Measurements from ENCODE around the gene PLCB2.

PLCB2 gene

GRCh38 chr15:40306908-40307307, 827 bp downstream of the PLCB2 start:
- Mint-ChIP-seq H3K27ac (peak overlapping the region; percentile 56), H3K9me3 (no peaks in the 10 kb centered on the region), H3K4me3 (peak overlapping the region; percentile 95), H3K36me3 (ENCODE audit: low read depth) (peaks cover 17% of the 10 kb centered on the region), H3K4me1 (ENCODE audit: low read depth) (peaks cover 37% of the 10 kb centered on the region), H3K27me3 (ENCODE audit: low read depth) (peaks cover 7% of the 10 kb centered on the region)

- Mint-ChIP-seq H3K36me3 (ENCODE audit: low read depth) (peaks cover 23% of the 10 kb centered on the region), H3K27me3 (ENCODE audit: low read depth) (peaks cover 4% of the 10 kb centered on the region), H3K27ac (peak overlapping the region; percentile 56), H3K4me1 (ENCODE audit: low read depth) (peaks cover 37% of the 10 kb centered on the region), H3K9me3 (no peaks in the 10 kb centered on the region), H3K4me3 (peak overlapping the region; percentile 95)
Observed at GRCh38 chr15:40306371-40306770, 1.4 kb downstream of the PLCB2 start.

- Mint-ChIP-seq H3K27me3 (ENCODE audit: low read depth) (no peaks in the 10 kb centered on the region), H3K27ac (no peak overlapping the region), H3K36me3 (ENCODE audit: low read depth) (peaks cover 33% of the 10 kb centered on the region), H3K4me1 (ENCODE audit: low read depth) (peaks cover 37% of the 10 kb centered on the region), H3K4me3 (peak overlapping the region; percentile 10), H3K9me3 (no peaks in the 10 kb centered on the region)
Observed at GRCh38 chr15:40305281-40305680, 2.5 kb downstream of the PLCB2 start.

GRCh38 chr15:40303576-40303975, 4.2 kb downstream of the PLCB2 start:
- H3K27me3 Mint-ChIP-seq (ENCODE audit: low read depth): no peaks in the 10 kb centered on the region
- H3K4me3 Mint-ChIP-seq: no peak overlapping the region
- no peak overlapping the region for H3K27ac Mint-ChIP-seq
- H3K36me3 Mint-ChIP-seq (ENCODE audit: low read depth): peaks cover 46% of the 10 kb centered on the region
- no peaks in the 10 kb centered on the region for H3K9me3 Mint-ChIP-seq
- H3K4me1 Mint-ChIP-seq (ENCODE audit: low read depth): peaks cover 24% of the 10 kb centered on the region

- no peak overlapping the region for H3K4me3 Mint-ChIP-seq
- no peak overlapping the region for H3K27ac Mint-ChIP-seq
- no peaks in the 10 kb centered on the region for H3K27me3 Mint-ChIP-seq (ENCODE audit: low read depth)
- H3K36me3 Mint-ChIP-seq (ENCODE audit: low read depth): peaks cover 47% of the 10 kb centered on the region
- H3K4me1 Mint-ChIP-seq (ENCODE audit: low read depth): peaks cover 22% of the 10 kb centered on the region
- H3K9me3 Mint-ChIP-seq: no peaks in the 10 kb centered on the region
Observed at GRCh38 chr15:40302981-40303380, 4.8 kb downstream of the PLCB2 start.

GRCh38 chr15:40302288-40302886, 5.3 kb downstream of the PLCB2 start:
- Mint-ChIP-seq H3K4me1 (ENCODE audit: low read depth) (peaks cover 22% of the 10 kb centered on the region), H3K9me3 (no peaks in the 10 kb centered on the region), H3K4me3 (no peak overlapping the region), H3K27ac (no peak overlapping the region), H3K36me3 (ENCODE audit: low read depth) (peaks cover 48% of the 10 kb centered on the region), H3K27me3 (ENCODE audit: low read depth) (no peaks in the 10 kb centered on the region)

GRCh38 chr15:40301467-40302179, 6.1 kb downstream of the PLCB2 start:
- H3K36me3 Mint-ChIP-seq (ENCODE audit: low read depth): peaks cover 49% of the 10 kb centered on the region
- H3K27ac Mint-ChIP-seq: no peak overlapping the region
- H3K4me1 Mint-ChIP-seq (ENCODE audit: low read depth): peaks cover 19% of the 10 kb centered on the region
- no peaks in the 10 kb centered on the region for H3K9me3 Mint-ChIP-seq
- H3K4me3 Mint-ChIP-seq: no peak overlapping the region
- no peaks in the 10 kb centered on the region for H3K27me3 Mint-ChIP-seq (ENCODE audit: low read depth)

GRCh38 chr15:40300771-40301170, 7.0 kb downstream of the PLCB2 start:
- Mint-ChIP-seq H3K27ac (no peak overlapping the region), H3K4me3 (no peak overlapping the region), H3K9me3 (no peaks in the 10 kb centered on the region), H3K36me3 (ENCODE audit: low read depth) (peaks cover 49% of the 10 kb centered on the region), H3K27me3 (ENCODE audit: low read depth) (no peaks in the 10 kb centered on the region), H3K4me1 (ENCODE audit: low read depth) (peaks cover 11% of the 10 kb centered on the region)

- Mint-ChIP-seq H3K9me3 (no peaks in the 10 kb centered on the region), H3K4me1 (ENCODE audit: low read depth) (peaks cover 11% of the 10 kb centered on the region), H3K36me3 (ENCODE audit: low read depth) (peaks cover 52% of the 10 kb centered on the region), H3K27ac (no peak overlapping the region), H3K4me3 (no peak overlapping the region), H3K27me3 (ENCODE audit: low read depth) (no peaks in the 10 kb centered on the region)
Observed at GRCh38 chr15:40300367-40300766, 7.4 kb downstream of the PLCB2 start.

GRCh38 chr15:40298216-40298935, 9.4 kb downstream of the PLCB2 start:
- Mint-ChIP-seq H3K4me1 (ENCODE audit: low read depth) (peaks cover 2% of the 10 kb centered on the region), H3K36me3 (ENCODE audit: low read depth) (peaks cover 49% of the 10 kb centered on the region), H3K4me3 (no peak overlapping the region), H3K27ac (no peak overlapping the region), H3K27me3 (ENCODE audit: low read depth) (no peaks in the 10 kb centered on the region), H3K9me3 (no peaks in the 10 kb centered on the region)

GRCh38 chr15:40297356-40297755, 10.4 kb downstream of the PLCB2 start:
- Mint-ChIP-seq H3K4me1 (ENCODE audit: low read depth) (peaks cover 2% of the 10 kb centered on the region), H3K4me3 (no peak overlapping the region), H3K9me3 (no peaks in the 10 kb centered on the region), H3K27me3 (ENCODE audit: low read depth) (no peaks in the 10 kb centered on the region), H3K27ac (no peak overlapping the region), H3K36me3 (ENCODE audit: low read depth) (peaks cover 42% of the 10 kb centered on the region)

- Mint-ChIP-seq H3K27ac (no peak overlapping the region), H3K27me3 (ENCODE audit: low read depth) (no peaks in the 10 kb centered on the region), H3K4me3 (no peak overlapping the region), H3K9me3 (no peaks in the 10 kb centered on the region), H3K4me1 (ENCODE audit: low read depth) (peaks cover 2% of the 10 kb centered on the region), H3K36me3 (ENCODE audit: low read depth) (peaks cover 38% of the 10 kb centered on the region)
Observed at GRCh38 chr15:40296561-40297230, 11.0 kb downstream of the PLCB2 start.

- H3K27me3 Mint-ChIP-seq (ENCODE audit: low read depth): no peaks in the 10 kb centered on the region
- no peak overlapping the region for H3K4me3 Mint-ChIP-seq
- no peaks in the 10 kb centered on the region for H3K9me3 Mint-ChIP-seq
- peaks cover 2% of the 10 kb centered on the region for H3K4me1 Mint-ChIP-seq (ENCODE audit: low read depth)
- H3K36me3 Mint-ChIP-seq (ENCODE audit: low read depth): peaks cover 33% of the 10 kb centered on the region
- no peak overlapping the region for H3K27ac Mint-ChIP-seq
Observed at GRCh38 chr15:40295877-40296560, 11.7 kb downstream of the PLCB2 start.

GRCh38 chr15:40295297-40295696, 12.4 kb downstream of the PLCB2 start:
- Mint-ChIP-seq H3K27ac (no peak overlapping the region), H3K4me1 (ENCODE audit: low read depth) (peaks cover 2% of the 10 kb centered on the region), H3K4me3 (no peak overlapping the region), H3K36me3 (ENCODE audit: low read depth) (peaks cover 28% of the 10 kb centered on the region), H3K27me3 (ENCODE audit: low read depth) (no peaks in the 10 kb centered on the region), H3K9me3 (no peaks in the 10 kb centered on the region)

Data from T-helper 1 cell treated with Interleukin-12 subunit alpha and Interleukin-12 subunit beta and Interleukin-4 antibody, amounts not matched to agents 30 μg/mL and 1 μg/mL, for 36 hours (primary cell).